Lung (tissue), 12 donors: ENCODE results near the gene SNRNP70. TPM values are rescaled to one million over a fixed set of nuclear protein-coding genes. Genes with fewer than 3 reads are reported as not detected.

Experiments used
- ATAC-seq: fragments of 200-7000 bp; cut with Tn5 transposase; one replicate; pipeline ENCODE4 v1.9.1; 2020; ENCODE audit warnings: moderate number of reproducible peaks; ENCODE audit not compliant: insufficient read depth, low FRiP score
- DNase-seq, 3 donors: peaks; one replicate each; pipeline ENCODE4 v3.0.0-alpha.2; 2013 to 2017
- H3K27ac ChIP-seq, 2 donors: one replicate each; pipeline ENCODE4 v1.5.1; 2013; ENCODE audit warnings: mild to moderate bottlenecking in 2 of 2, moderate library complexity in 2 of 2, control low read depth in 1 of 2, inconsistent platforms in 1 of 2, low read depth in 1 of 2, low read length in 1 of 2
- H3K27me3 ChIP-seq, 3 donors: one replicate each; pipeline ENCODE4 v1.5.1; 2013; ENCODE audit warnings: low read length in 2 of 3; ENCODE audit not compliant: control insufficient read depth in 3 of 3, insufficient read depth in 3 of 3
- H3K36me3 ChIP-seq, 4 donors: one replicate each; pipeline ENCODE4 v1.5.1; 2013; ENCODE audit warnings: low read length in 4 of 4, mild to moderate bottlenecking in 1 of 4, moderate library complexity in 1 of 4; ENCODE audit not compliant: control insufficient read depth in 4 of 4, insufficient read depth in 4 of 4
- H3K4me1 ChIP-seq, 5 donors: one replicate each; pipeline ENCODE4 v1.5.1; 2013; ENCODE audit warnings: low read length in 5 of 5, mild to moderate bottlenecking in 2 of 5, moderate library complexity in 1 of 5; ENCODE audit not compliant: control insufficient read depth in 5 of 5, insufficient read depth in 5 of 5
- H3K4me3 ChIP-seq: one replicate; pipeline ENCODE4 v1.5.1; 2013; ENCODE audit warnings: mild to moderate bottlenecking, control low read depth, moderate library complexity
- H3K9ac ChIP-seq, 2 donors: one replicate each; pipeline ENCODE4 v1.5.1; 2013; ENCODE audit warnings: low read length in 2 of 2, control low read depth in 1 of 2; ENCODE audit not compliant: insufficient read depth in 1 of 2
- H3K9me3 ChIP-seq, 4 donors: one replicate each; pipeline ENCODE4 v1.5.1; 2013; ENCODE audit warnings: low read length in 3 of 4, mild to moderate bottlenecking in 1 of 4, moderate library complexity in 1 of 4; ENCODE audit not compliant: control insufficient read depth in 4 of 4, insufficient read depth in 3 of 4
- CTCF ChIP-seq: IDR thresholded peaks from 2 replicates; pipeline ENCODE4 v1.5.1; 2012; ENCODE audit warnings: mild to moderate bottlenecking; ENCODE audit errors: control extremely low read depth, extremely low read depth
- WGBS, 2 donors: extraction: QIAGEN DNeasy Blood & Tissue Kit; methylation state at CpG; one replicate each; pipeline ENCODE4 v1.1.7; 2013; 5-methylcytosine and 5-hydroxymethylcytosine counted together
- polyA plus RNA-seq, 2 donors: library from polyadenylated mRNA; stranded (reverse); fragments of 200-250 nt; gene quantifications; one replicate each; pipeline ENCODE4 v1.2.1, GENCODE V29; 2013
- total RNA-seq, 2 donors: library from RNA; depleted of rRNA in 1 of 2; stranded (reverse); fragments of >200 nt in 1 of 2; gene quantifications; one replicate each; pipeline ENCODE4 v1.2.1, GENCODE V29; 2014 to 2021
- donor health status: control.
- donor health status: control.
- donor health status: Bipolar disorder and iron deficiency.
- donor health status: healthy.
- donor health status: DM: yes; HTN: yes; CAD: no.

SNRNP70 gene
- total and polyA plus RNA-seq, 4 donors: 143 to 251 (median 180) TPM

GRCh38 chr19:49065905-49066512 is 19.2 kb upstream of the SNRNP70 start:
- WGBS, 2 donors: 41 to 62% methylated on average over 13 of the region's 13 CpGs
- Histone ChIP-seq H3K9me3 (peaks cover 0 to 6% (median 0%) of the 10 kb centered on the region in 4 donors), H3K4me1 (peaks cover 0 to 9% (median 0%) of the 10 kb centered on the region in 5 donors), H3K27ac (no peak overlapping the region), H3K9ac (no peak overlapping the region), H3K27me3 (peaks cover 0 to 28% (median 14%) of the 10 kb centered on the region in 3 donors), H3K36me3 (no peaks in the 10 kb centered on the region), H3K4me3 (no peak overlapping the region)
- ATAC-seq (no peak), DNase-seq (no peak)
- TF ChIP-seq CTCF: no peak

DNA sequence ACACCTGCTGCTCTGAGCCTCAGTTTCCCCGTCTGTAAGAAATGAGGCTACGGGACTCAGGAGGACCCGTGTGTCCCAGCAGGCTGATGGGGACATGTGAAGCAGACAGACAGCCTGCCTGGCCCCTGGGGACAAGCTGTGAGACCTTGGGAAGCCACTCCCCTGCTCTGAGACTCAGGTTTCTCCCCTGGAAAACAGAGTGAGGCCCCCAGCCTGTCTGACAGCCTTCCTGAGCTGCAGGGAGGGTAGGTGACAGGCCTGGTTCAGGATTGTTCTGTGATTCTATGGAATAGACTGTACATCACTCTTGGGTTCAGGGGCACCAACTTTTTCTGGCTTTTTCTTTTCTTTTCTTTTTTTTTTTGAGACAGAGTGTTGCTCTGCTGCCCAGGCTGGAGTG is 17.7 kb upstream of the SNRNP70 start:
- Histone ChIP-seq H3K27me3 (peaks cover 0 to 36% (median 15%) of the 10 kb centered on the region in 3 donors), H3K9me3 (peaks cover 0 to 8% (median 0%) of the 10 kb centered on the region in 4 donors), H3K4me1 (peaks cover 0 to 9% (median 0%) of the 10 kb centered on the region in 5 donors), H3K36me3 (no peaks in the 10 kb centered on the region), H3K27ac (no peak overlapping the region), H3K9ac (no peak overlapping the region), H3K4me3 (no peak overlapping the region)
- TF ChIP-seq CTCF: no peak
- DNase-seq (no peak), ATAC-seq (no peak)
- WGBS, 2 donors: 61 to 63% methylated on average over 3 of the region's 3 CpGs

DNA sequence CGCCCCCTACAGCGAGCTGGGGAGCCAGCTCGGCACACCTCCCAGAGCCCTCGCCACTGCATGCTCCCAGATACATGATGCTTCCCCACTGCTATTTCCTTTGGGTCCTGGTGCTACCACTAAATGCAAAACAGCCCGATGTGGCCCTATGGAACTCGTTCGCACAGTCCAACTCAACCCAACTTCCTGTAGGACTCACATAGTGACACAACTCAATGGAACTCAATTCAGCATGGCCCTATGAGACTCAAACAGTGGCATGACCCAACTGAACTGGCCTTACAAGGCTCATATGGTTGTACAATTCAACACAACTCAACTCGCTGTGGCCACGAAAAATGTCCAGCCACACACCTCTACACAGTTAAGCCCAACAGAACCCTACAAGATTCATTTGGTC is 16.2 kb upstream of the SNRNP70 start:
- peaks cover 0 to 9% (median 0%) of the 10 kb centered on the region in 5 donors for H3K4me1 ChIP-seq
- no peak for ATAC-seq
- DNase-seq: no peak
- no peak overlapping the region for H3K27ac ChIP-seq
- no peak for TF ChIP-seq CTCF
- no peak overlapping the region for H3K4me3 ChIP-seq
- H3K27me3 ChIP-seq: peaks cover 0 to 48% (median 28%) of the 10 kb centered on the region in 3 donors
- no peak overlapping the region for H3K9ac ChIP-seq
- H3K36me3 ChIP-seq: no peaks in the 10 kb centered on the region
- 92 to 94% methylated on average over 9 of the region's 9 CpGs for WGBS, 2 donors
- peaks cover 0 to 8% (median 0%) of the 10 kb centered on the region in 4 donors for H3K9me3 ChIP-seq

DNA sequence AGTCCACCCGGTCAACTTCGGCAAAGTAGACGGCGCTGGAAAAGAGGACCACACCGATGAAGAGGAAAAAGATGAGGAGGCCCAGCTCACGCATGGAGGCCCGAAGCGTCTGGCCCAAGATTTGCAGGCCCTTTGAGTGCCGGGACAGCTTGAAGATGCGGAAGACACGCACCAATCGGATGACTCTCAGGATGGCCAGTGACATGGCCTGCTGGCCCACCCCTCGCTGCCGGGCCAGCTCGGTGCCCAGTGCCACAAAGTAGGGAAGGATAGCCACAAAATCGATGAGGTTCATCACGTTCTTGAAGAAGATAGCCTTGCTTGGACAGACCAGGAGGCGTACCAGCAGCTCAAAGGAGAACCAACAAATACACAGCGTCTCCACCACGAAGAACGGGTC is 14.8 kb upstream of the SNRNP70 start:
- Histone ChIP-seq H3K27ac (no peak overlapping the region), H3K9me3 (peaks cover 0 to 8% (median 0%) of the 10 kb centered on the region in 4 donors), H3K27me3 (peaks cover 0 to 50% (median 30%) of the 10 kb centered on the region in 3 donors), H3K4me1 (peaks cover 0 to 4% (median 0%) of the 10 kb centered on the region in 5 donors), H3K9ac (no peak overlapping the region), H3K36me3 (no peaks in the 10 kb centered on the region), H3K4me3 (no peak overlapping the region)
- WGBS, 2 donors: 96 to 97% methylated on average over 21 of the region's 21 CpGs
- DNase-seq: no peak
- no peak for TF ChIP-seq CTCF
- no peak for ATAC-seq
